CD4-positive, alpha-beta T cell treated with Interleukin-15 for 1 hour (primary cell): ENCODE results near the gene LANCL3.

Source experiments
- DNase-seq: peaks from one replicate; pipeline ENCODE4 v3.0.0-alpha.2; 2020

LANCL3 gene

DNA sequence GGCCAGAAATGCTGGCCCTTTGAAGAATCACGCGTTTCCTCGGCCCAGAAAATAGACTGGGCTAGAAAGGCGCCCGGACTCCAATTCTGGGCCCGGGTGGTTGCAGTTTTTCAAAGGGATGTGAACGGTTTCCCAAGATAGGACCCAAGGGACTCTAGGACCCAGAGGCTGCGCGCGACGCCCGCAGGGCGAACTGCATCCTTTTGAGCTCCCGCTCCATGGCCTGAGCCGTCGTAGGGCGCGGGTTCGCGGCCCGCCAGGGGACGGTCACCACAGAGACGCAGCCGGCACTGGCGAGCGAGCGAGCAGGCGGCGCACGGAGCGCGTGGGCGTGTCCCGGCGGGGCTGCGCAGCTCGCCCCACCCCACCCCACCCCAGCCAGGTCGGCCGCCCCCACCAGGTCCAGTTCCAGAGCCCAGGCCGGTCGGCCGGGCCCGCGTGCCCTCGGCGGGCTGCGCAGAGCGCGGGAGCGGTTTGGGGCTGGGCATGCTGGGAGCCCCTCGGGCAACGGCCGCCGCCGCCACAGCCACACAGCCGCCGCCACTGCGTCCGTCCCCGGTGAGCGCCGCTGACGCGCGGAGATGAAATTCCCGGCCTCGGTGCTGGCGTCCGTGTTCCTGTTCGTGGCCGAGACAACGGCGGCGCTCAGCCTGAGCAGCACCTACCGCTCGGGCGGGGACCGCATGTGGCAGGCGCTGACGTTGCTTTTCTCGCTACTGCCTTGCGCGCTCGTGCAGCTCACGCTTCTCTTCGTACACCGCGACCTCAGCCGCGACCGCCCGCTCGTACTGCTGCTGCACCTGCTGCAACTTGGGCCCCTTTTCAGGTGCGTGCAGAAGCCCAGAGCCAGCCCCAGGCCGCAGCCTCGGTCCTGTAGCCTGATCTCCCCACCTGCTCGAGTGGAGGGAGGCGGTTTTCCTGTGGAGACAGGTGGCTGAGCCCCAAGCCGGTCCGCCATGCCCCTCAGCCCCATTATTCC is 114.2 kb downstream of the LANCL3 start, which contains the start of gene XK:
Gene XK, plus strand, starts transcription at position 411 of the 979 bp plus-strand sequence. Its CDS starts 171 bp downstream, at position 582.
- DNase-seq, result peak; percentile 27

DNA sequence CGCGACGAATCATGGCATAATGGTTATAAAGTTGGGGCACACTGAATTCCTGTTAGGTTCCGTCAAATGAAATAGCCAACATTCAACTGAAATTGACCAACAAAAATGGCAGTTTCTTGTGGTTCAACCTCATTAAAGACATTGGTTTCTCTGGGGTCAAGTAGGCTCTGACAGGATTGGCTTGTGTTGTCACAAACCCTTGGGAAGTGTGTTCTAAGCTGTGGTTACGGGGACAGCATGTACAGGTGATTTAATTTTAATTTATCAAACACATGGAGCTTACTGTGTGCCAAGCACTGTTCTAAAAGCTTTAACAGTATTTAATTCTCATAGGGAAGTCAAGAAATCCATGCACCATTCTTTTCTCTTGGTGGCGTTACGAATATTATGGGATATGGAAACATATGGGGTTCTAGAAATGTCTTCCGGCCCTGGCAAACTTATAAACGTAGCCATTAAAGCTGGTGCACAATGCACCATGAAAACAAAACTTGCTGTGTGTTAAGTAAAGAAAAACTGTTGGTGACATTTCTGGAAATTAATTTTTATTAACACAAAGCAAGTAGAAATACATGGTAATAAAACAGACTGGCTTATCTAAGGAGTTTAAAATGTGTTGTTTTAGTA is 115.0 kb downstream of the LANCL3 start:
- DNase-seq, result no peak

DNA sequence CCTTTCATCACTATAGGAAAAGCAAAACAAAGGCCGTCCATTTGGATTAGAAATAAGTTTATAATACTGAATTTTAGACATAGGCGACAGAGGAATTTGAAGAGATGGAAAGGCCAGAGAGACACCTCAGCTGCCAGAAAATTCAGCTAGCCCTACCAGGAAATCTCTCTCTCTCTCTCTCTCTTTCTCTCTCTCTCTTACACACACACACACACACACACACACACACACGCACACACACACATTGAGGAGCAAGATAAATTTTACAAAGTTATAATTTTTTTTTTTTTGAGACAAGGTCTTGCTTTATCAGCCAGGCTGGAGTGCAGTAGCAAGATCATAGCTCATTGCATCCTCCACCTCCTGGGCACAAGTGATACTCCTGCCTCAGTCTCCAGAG is 115.5 kb downstream of the LANCL3 start:
- DNase-seq, result no peak

DNA sequence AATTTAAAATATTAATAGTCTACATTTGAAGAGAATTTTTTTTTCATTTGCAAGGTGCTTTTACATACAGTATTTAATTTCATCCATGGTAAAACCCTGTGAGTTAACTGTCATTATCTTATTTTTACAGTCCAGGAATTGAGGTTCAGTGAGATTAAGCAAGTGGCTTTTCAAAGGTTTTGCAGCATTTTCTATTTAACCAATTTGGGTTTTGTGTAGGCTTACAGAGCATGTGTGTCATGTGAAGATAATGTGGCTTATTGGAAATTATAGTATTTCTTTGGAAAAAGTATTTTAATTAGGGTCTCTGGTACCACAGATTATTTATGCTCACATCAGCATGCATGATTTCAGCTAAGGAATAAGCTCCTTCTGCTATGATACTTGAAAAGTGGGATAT is 118.7 kb downstream of the LANCL3 start:
- DNase-seq, result no peak

DNA sequence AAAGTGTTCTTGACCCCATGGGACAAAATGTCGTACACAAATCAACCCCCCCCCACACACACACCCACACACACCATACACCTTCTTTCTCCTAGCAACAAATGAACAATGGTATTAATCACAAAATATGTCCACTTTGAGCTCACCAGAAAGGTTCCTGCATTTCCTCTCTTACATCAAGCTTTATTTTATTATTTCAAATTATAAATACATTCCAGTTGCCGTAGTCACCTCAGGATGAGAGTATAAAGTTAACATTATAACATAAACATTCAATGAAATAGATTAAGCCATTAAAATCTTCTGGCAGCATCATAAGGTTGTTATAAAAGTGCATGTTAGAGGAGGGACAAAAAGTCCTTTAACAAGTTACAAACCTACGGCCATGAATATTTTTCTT is 121.5 kb downstream of the LANCL3 start:
- DNase-seq, result no peak

DNA sequence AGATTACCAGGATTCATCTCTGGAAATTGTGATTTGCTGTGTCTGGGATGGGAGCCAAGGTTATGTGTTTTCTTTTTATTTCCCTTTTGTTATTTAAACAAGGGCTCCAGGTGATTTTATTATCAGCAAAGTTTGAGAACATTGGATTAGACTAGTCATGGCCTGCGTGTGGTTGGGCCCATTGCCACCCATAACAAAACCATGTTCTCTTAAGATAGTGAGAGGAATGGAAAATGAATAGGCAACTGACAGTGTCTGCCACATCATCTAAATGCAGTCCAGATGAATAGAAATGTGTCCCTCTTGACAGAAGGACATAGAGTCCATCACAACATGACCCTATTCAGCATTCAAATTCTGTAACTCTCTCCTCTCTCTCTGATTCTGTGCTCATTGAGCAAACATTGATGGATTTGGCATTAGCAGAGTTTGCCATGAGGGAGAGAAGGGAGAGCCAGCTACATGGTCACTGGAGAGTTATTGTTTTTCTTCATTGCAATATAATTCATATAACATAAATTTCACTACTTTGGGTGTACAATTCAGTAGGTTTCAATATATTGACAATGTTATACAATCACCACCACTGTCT is 125.8 kb downstream of the LANCL3 start:
- no peak for DNase-seq

DNA sequence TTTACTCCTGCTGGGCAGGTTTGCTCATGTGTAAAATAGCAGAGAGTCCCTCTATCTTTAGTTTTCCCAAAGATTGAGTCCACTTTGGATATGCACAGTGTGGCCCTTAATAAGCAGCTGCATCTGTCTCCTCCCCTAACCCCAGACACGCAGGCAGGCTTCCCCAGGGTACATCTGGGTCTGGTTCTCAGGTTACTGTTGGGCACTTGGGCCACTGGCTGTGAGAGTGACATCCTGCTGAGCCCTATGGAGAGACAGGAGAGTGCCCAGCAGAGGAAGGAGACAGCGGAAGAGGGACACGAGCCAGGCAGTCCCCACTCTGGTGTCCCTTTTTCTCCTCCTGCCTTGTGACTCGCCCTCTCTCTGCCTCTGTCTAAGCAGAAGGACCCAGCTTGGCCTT is 130.1 kb downstream of the LANCL3 start:
- no peak for DNase-seq

DNA sequence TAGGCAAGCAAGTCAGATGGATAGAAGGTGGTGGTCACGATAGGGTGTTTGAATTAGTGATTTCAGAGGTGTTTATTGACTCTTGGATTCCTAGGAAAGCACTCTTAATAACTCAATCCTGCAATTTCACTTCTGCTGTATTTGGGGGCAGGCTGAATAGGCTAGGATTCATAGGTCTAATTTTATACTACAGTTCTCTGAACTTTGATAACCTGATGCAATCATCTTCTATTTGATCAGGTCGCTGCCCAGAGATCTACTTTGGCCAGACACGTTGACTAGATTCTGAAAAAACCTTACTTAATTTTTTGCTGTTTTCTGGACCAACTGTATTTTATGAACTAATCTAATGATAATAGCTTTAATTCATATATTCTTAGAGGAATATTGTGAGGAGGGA is 140.5 kb downstream of the LANCL3 start:
- no peak for DNase-seq

DNA sequence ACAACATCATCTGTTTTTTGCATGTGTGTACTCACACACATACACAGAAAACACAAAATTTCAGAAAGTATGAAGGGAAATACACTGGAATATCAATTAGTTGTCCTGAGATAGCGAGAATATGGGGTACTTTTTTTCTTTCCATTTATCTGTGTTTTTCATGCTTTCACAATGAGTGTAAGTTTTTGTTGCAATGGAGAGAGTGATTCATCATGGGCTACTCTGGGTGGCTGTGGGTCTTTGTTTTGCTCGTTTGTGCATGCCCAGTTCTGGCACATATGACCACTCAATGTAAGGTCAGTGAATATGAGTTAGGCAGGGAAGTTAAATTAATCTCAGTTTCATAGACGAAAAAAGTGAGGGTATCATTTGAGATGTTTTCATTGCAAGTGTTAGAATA is 141.0 kb downstream of the LANCL3 start:
- no peak for DNase-seq

DNA sequence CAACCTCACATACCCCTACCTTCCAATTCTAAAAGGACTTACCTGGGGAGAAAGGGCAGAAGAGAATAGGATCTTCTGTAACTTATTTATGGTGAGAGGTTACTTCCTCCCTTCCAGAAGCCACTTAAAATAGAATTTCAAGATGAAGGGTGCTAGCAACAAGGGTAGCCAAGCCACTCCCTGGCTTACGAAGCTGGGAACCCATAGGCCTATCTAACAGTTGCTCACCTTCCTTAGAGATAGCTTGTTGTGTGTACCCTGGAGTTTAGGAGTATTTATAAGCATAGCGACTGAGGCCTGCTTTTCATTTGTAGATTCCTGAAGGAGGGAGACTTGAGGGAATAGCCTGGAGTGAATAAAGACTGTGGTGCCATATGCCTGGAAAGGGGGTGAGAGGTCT is 143.0 kb downstream of the LANCL3 start:
- no peak for DNase-seq

DNA sequence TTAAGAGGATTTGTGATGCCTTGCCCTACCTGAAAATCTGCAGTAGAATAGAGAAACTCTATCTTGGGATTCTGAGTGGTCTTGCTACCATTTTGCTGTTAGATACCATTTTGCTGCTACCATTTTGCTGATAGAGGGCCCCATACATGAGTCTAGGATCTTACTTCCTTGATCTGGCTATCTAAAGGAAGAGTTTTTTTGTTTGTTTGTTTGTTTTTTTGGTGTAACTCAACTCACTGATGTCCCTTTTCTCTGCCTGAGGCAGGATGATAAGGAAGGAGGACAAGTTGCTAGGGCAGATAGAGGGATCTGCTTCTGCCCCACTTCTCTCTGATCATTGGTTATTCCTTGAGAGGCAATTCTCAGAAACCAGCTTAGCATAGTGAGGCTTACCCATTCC is 145.1 kb downstream of the LANCL3 start:
- no peak for DNase-seq

DNA sequence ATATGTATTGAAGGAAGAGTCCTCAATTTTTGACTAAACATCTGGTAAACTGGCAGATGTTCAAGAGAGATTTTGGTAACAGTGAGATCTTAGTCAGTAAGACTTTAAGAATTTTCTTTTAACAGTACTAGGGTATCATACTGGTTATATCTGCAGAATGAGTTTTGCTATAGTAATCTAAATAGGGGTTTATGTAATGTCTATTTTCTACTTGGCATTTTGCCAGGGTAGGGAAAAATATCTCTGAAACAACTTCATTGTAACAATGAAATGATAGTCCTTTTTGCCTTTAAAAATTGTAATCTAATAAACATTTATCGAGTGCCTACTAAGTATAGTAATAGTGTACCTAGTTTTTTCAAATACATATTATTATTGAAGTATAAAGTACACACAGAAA is 146.2 kb downstream of the LANCL3 start:
- no peak for DNase-seq

DNA sequence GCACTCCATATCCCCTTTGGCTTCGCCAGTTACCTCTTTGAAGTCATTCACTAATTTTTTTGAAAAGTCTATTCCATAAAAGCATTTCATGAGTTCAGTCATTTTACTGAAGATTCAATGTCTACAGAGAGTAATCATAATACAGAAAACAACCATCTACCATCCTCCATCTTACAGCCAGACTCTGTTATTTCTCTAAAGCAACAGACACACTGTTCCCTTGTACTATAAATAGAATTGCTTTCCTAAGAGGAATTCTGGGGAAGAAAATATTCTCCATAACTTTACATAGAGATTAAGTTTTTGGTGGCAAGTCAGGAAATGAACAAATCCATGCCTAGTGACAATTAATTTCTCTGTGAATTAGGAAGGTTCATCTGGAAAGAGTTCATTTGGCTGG is 151.1 kb downstream of the LANCL3 start:
- DNase-seq, result no peak

DNA sequence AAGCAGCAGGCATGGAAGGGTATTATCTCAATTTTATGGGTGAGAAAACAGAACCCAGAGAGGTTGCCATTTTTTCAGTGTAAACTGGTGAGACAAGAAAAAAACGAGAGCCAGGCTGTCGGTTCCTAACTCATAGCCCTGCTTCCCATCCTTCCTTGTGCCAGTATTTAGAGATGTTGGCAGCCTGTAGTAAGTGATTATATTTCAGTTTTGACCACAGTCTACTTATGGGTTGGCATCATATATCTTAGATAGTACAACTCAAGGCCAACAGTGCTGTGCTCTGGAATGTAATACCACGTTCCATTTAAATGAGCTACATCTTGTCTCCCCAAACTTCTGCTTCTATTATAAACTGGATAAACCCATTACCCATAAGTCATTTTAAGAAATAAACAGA is 154.9 kb downstream of the LANCL3 start:
- DNase-seq, result no peak
